PC-3 (cell line): ENCODE data around the gene DDX39A.

Source experiments
- CTCF ChIP-seq: fragments of 300-600 bp; sonication (generic); conservative IDR thresholded peaks from 2 replicates; pipeline ENCODE4 v1.5.1; 2017; ENCODE audit warnings: antibody characterized with exemption, low read depth, mild to moderate bottlenecking, low read length
- EZH2 ChIP-seq: fragments of 300-600 bp; sonication (generic); IDR thresholded peaks from one replicate; pipeline ENCODE4 v1.6.1; 2017; ENCODE audit warnings: antibody characterized with exemption, mild to moderate bottlenecking, low read length; ENCODE audit not compliant: unreplicated experiment
- EZH2phosphoT487 ChIP-seq: fragments of 300-600 bp; sonication (generic); IDR thresholded peaks from 2 replicates; pipeline ENCODE4 v1.6.1; 2018; ENCODE audit warnings: mild to moderate bottlenecking, antibody characterized with exemption, low read length, borderline replicate concordance

DNA sequence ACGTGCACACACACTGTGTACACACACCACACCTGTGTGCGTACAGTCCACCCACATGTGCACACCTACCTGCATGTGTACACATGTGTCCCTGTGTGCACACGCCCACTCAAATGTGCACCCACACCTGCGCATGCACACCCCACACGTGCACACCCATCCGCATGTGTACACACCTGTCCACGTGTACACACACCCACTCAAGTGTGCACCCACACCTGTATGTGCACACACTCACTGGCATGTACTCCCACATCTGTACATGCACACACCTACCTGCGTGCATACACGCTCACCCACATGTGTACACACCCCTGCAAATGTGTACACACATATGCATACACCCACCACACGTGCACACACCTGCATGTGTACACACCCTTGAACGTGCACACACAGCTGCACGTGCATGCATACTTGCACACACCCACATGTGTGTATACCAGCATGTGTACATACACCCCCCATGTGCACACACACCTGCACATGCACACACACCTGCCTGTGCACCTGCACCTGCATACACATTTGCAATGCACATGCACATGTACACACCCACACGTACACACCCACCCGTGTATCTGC lies 24.6 kb upstream of the DDX39A start:
- no peak for TF ChIP-seq CTCF
- TF ChIP-seq EZH2, result no peak
- TF ChIP-seq EZH2phosphoT487, result no peak
